HG02759 (cell line): Measurements from ENCODE around the gene CASP9.
"Not testable (repeated sequence)": the region's sequence is repeated elsewhere in the genome, so short reads cannot be mapped to it uniquely, and the experiment has no call there.

Experiments
- ATAC-seq: cut with Tn5 transposase; IDR thresholded peaks from one replicate; pipeline ENCODE4 v1.9.1; 2021; ENCODE audit warnings: mild to moderate bottlenecking, moderate library complexity; ENCODE audit not compliant: unreplicated experiment

The CASP9 gene

GRCh38 chr1:15501208-15502032, 22.6 kb downstream of the CASP9 start:
- no peak for ATAC-seq

DNA sequence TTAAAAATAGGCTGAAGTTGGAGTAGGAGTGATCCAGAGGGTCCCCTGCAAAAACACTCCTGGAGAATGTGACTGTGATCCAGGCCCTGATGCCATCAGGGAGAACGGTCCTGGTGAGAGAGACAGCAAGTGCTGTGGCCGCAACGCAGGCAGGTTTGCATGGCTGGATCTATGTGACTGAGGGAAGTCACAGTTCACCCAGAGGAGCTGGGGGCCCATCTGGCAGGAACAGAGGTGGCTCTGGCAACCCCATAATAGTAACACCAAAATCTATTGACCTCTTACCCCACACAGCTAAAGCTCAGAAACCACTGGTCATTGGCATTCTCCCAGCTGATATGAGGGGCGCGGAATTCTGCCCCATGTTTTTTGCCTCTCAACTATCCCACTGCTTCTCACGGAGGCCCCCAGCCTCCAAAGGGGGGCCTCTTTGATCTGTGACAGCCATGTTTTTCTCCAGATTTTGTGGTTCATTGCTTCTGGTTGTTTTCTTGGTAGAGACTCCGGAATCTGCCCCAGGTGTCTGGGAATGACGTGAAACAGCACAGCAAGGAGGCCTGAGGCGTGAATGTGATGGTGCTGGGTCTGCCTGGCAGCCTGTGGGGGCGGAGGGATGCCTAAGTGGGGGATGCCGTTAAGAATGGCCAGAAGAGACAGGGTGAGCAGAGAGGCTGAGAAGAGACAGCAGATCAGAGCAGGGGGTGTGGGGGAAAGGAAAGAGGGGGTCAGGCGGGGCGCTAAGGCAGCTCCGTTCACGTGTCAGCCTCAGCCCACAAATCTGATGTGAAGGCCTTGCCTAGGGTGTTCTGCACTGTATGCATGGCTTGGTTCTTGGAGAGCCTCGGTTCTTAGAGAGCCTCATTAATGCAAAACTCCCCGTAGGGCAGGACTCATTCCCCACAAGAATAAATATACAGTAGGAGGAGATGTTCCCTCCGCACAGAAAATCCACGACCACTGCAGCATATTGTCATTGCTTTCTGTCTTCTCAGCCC, 23.5 kb downstream of the CASP9 start:
- no peak for ATAC-seq

DNA sequence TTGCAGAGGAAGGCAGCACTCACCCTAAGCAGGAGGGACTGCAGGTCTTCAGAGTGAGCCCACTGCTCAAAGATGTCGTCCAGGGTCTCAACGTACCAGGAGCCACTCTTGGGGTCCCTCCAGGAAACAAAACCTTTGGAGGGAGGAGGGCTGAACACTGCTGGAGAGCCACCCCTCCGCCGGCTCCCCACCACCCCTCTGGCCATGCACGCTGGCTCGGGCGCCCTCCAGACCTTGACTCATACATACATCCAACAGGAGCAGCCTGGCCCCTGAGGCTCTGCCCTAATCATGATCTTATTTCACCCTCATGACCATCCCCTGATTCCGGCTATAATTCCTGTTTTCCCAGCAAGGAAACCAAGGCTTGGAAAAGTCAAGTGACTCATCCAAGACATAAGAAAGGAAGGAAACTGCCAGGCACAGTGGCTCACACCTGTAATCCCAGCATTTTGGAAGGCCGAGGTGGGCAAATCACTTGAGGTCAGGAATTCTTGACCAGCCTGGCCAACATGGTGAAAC, 30.1 kb downstream of the CASP9 start:
- no peak for ATAC-seq

DNA sequence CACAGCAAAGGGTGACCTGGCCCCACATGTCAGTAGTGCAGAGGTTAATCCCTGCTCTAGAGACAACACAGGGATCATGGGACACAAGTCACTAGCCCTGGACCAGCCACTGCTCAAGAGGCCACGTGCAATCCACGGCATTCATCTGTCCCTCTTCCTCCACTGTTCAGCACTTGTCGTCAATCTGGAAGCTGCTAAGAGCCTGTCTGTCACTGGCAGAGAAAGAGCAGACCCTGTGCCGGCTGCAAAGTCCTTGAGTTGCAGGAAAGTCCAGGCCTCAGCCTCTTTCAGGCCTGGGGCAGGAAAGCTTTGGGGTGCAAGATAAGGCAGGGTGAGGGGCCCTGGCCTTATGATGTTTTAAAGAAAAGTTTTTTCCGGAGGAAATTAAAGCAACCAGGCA, 31.4 kb downstream of the CASP9 start:
- no peak for ATAC-seq

- ATAC-seq = not testable (repeated sequence)
Observed at GRCh38 chr1:15491010-15491409, 33.0 kb downstream of the CASP9 start.

- no peak for ATAC-seq
Observed at GRCh38 chr1:15489052-15489736, 34.8 kb downstream of the CASP9 start.

DNA sequence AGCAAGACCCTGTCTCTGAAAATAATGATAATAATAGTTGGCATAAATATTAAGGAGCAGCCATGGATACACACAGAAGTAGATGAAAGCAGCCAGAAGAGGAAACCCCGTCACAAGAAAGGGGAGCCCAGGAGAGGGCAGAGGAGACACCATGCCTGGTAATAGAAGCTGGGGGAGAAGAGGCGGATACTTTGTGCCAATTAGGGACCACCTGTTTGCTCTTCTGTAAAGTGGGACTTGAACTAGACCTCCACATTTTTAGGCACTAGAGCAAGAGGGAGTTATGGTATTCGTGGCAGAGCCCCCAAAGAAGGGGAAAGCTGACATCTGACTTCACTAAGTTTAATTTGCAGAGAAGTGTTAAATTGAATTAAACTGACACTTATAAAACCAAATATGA, 35.6 kb downstream of the CASP9 start:
- no peak for ATAC-seq

- ATAC-seq = not testable (repeated sequence)
Observed at GRCh38 chr1:15486844-15487610, 37.0 kb downstream of the CASP9 start.

- no peak for ATAC-seq
Observed at GRCh38 chr1:15485636-15486035, 38.4 kb downstream of the CASP9 start.

- not testable (repeated sequence) for ATAC-seq
Observed at GRCh38 chr1:15484443-15484842, 39.6 kb downstream of the CASP9 start.

DNA sequence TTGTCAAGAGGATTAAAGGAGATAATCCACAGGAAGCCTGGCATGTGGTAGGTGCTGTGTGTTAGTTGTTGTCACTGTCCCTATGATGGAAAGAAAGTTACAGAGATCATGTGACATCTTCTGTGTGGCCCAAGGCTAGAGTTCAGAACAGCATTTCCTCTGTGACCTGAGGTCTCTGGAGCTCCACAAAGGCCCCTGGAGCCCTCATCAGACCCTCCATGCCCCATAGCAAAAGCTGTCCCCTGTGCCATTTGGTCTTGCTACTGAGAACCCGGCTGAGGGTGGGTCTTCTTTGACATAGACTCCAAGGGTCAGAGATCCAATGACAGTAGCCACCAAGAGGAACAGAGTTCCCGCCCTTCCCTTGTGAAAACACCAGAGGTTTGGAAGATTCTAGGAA, 40.0 kb downstream of the CASP9 start:
- ATAC-seq = no peak

DNA sequence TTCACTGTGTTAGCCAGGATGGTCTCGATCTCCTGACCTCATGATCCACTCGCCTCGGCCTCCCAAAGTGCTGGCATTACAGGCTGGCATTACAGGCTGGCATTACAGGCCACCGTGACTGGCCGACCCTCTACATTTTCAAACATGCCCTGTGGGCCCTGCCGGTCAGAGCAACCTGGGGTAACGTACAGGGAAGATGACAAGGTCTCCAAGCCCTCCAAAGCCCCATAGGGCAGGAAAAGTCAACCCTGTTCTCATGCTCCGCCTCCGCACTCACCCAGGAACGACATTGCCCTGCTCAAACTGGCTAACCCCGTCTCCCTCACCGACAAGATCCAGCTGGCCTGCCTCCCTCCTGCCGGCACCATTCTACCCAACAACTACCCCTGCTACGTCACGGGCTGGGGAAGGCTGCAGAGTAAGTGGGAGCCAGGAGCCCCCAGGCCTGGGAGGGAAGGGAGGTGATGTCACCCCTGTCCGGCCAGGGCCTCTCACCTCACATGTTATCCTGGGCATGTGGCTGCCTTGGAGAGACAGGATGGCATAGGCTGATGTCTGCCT, 41.0 kb downstream of the CASP9 start:
- not testable (repeated sequence) for ATAC-seq

- ATAC-seq = not testable (repeated sequence)
Observed at GRCh38 chr1:15482455-15482854, 41.6 kb downstream of the CASP9 start.

DNA sequence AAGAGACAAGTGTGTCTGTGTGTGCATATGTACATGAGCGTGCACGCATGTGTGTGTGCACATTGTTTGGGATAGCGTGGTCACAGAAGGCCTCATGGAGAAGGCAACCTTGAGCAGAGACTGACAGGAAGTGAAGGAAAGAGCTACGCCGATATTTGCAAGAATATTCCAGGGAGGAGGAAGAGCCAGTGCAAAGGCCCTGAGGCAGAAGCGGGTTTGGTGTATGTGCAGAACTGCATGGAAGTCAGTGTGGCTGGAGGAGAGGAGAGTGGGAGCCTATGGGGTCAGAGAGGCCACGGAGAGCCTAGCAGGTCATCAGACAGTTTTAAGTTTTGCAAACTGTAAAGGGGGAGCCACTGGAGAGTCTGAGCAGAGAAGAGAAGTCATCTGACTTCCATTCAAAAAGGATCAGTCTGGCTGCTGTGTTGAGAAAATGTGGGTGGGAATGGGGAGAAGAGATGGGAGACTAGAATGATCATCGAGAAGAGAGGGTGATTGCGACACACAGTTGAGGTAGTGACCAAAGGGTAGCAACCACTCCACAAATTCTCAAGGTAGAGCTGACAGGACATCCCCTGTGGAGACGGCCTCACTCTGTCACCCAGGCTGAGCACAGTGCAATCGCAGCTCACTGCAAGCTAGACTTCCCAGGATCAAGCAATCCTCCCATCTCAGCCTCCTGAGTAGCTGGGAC, 44.2 kb downstream of the CASP9 start:
- no peak for ATAC-seq

- ATAC-seq = no peak
Observed at GRCh38 chr1:15477646-15478212, 46.3 kb downstream of the CASP9 start.

- ATAC-seq = no peak
Observed at GRCh38 chr1:15476927-15477326, 47.1 kb downstream of the CASP9 start.

DNA sequence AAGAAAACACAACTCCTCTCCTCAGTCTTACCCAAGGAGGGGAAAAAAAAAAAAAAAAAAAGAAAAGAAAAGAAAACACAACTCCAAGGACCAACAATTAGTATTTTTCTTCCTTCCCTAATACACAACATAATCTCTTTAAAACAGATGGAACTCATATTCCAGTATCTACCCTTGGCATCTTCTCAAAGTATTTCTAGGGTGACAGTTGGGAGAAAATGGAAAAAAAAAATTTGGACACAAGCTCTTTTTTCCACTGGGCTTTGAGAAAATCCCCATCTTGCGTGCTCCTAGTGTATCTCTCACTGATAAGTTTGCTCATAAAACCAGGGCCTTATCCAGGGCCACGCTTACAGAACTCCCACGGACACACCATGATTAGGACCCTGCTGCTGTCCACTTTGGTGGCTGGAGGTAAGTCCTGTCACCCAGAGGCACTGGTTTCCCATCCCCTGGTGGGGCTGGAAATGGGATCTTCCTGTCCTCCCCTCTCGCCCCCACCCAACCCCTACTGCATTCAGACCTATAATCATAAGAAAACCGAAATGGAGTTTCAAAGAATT, 48.2 kb downstream of the CASP9 start, which contains the start of gene CELA2B:
TSS of gene CELA2B (plus strand) at position 353 of the 563 bp plus-strand sequence. CDS start at position 375, 22 bp downstream.
- ATAC-seq = no peak

DNA sequence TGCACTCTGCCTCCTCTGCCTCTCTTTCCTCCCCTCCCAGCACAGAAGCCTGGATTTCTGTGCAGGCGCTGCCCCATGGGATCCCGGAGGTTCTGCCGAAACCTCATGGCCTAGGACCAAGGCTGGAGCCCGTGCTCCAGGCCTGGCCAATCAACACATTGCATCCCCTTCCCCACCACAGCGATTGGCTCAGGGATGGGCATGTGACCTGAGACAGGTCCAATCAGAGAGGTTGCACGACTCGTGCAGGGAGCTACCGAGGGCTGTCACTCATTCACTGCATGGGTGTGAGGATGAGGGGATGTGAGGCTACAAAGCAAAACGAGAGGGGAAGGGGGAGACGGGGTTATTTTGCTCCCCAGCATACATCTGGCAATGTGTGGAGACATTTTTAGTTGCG, 51.4 kb downstream of the CASP9 start:
- no peak for ATAC-seq
